Measurements from ENCODE around the gene ZFPM1. TPM values are rescaled to one million over a fixed set of nuclear protein-coding genes. Genes with fewer than 3 reads are reported as not detected.

Gene ZFPM1
- total and polyA plus RNA-seq, 2 of the 8 experiments (the other 6 are each of a cell fraction or from before 2014, with no cell fraction given) = 0.74 to 4.8 TPM

- Histone ChIP-seq H2BK5ac (ENCODE audit: low read depth, low read length) (no peak overlapping the region), H4K5ac (ENCODE audit: insufficient read length, low read depth, low read length) (no peak overlapping the region), H2AK5ac (ENCODE audit: low read depth, low read length) (no peak overlapping the region), H3K79me1 (ENCODE audit: low read depth, low read length) (peaks cover 7% of the 10 kb centered on the region), H3K14ac (ENCODE audit: insufficient read length) (no peak overlapping the region), H3K4me1 (replicated peaks in 1 of 4; ENCODE audit: control insufficient read depth in 3 of 4, insufficient read depth in 4 of 4, low read length in 3 of 4) (peaks cover 4 to 26% (median 19%) of the 10 kb centered on the region in 4 experiments), H2AFZ (ENCODE audit: low read length) (no peak overlapping the region), H4K8ac (ENCODE audit: extremely low read depth, insufficient read depth, low read length) (no peak overlapping the region; the same call in 1 of the 2 replicates), H4K20me1 (replicated peaks in 1 of 2; ENCODE audit: control insufficient read depth in 1 of 2, insufficient read depth in 2 of 2, low read length in 2 of 2) (peaks cover 0 to 2% of the 10 kb centered on the region in 2 experiments), H4K91ac (replicated peaks; ENCODE audit: insufficient read length, low read length) (no peak overlapping the region), H3K79me2 (ENCODE audit: control insufficient read depth in 1 of 2, insufficient read depth in 2 of 2, low read length in 2 of 2) (no peaks in the 10 kb centered on the region), H3K56ac (replicated peaks; ENCODE audit: insufficient read length, low read depth, low read length) (no peak overlapping the region), H3K27me3 (replicated peaks in 1 of 4; ENCODE audit: control insufficient read depth in 3 of 4, extremely low read depth in 1 of 4, insufficient read depth in 3 of 4, low read length in 3 of 4) (no peaks in the 10 kb centered on the region), H3K23ac (ENCODE audit: insufficient read length) (no peak overlapping the region), H3K4me2 (ENCODE audit: insufficient read depth in 1 of 2, low read depth in 2 of 2, low read length in 2 of 2) (no peak overlapping the region), H3K18ac (ENCODE audit: extremely low read depth, low read length) (no peak overlapping the region), H3K4ac (replicated peaks; ENCODE audit: insufficient read length, low read depth, low read length) (no peak overlapping the region), H3K27ac (ENCODE audit: low read depth, low read length) (no peak overlapping the region), H2BK15ac (ENCODE audit: low read length) (no peak overlapping the region), H2BK12ac (ENCODE audit: low read depth, low read length) (no peak overlapping the region), H3K23me2 (ENCODE audit: low read depth, low read length) (no peaks in the 10 kb centered on the region; the same call in 1 of the 2 replicates), H2BK120ac (replicated peaks; ENCODE audit: low read depth, low read length) (no peak overlapping the region), H3K4me3 (ENCODE audit: extremely low read depth in 1 of 4, insufficient read depth in 2 of 4, low read depth in 3 of 4, low read length in 4 of 4) (no peak overlapping the region), H2BK20ac (ENCODE audit: low read length) (no peak overlapping the region), H3K36me3 (ENCODE audit: control insufficient read depth in 2 of 4, insufficient read depth in 4 of 4, low read length in 3 of 4) (no peaks in the 10 kb centered on the region), H3K9ac (replicated peaks in 1 of 4; ENCODE audit: extremely low read depth in 1 of 4, low read depth in 3 of 4, low read length in 3 of 4) (no peak overlapping the region), H3K9me3 (ENCODE audit: insufficient read depth in 2 of 2, low read depth in 1 of 2, low read length in 1 of 2) (no peaks in the 10 kb centered on the region)
- no peak for TF ChIP-seq HDAC2 (IDR thresholded peaks at IDR 0.05; ENCODE audit: borderline replicate concordance in 1 of 2, low read depth in 2 of 2, low read length in 2 of 2)
- TF ChIP-seq MAFK (IDR thresholded peaks at IDR 0.05; ENCODE audit: low read depth, low read length) = no peak
- FAIRE-seq (no peak), DNase-seq (ENCODE audit: low read depth in 1 of 2, low spot score in 2 of 2) (no peak)
- ChIA-PET CTCF (ENCODE audit: partially characterized antibody) (interaction anchor here (1.2 to 1.5 kb wide), 4 partner anchors 13 to 41 kb away, joined by 3 to 5 read pairs (median 4); no protein-coding TSS in a partner anchor), POLR2A (ENCODE audit: partially characterized antibody) (interaction anchor here (1.3 kb wide), 1 partner anchor 10 kb away, joined by 3 read pairs; no protein-coding TSS in a partner anchor)
- WGBS, 2 experiments (ENCODE audit: extremely low coverage in 1 of 2, insufficient coverage in 1 of 2, insufficient read length in 1 of 2, insufficient replicate concordance in 2 of 2, low coverage in 1 of 2, low lambda C conversion rate in 2 of 2, missing lambda C conversion rate in 1 of 2) = 88% methylated on average over 23 of the region's 25 CpGs; no CpG with 5 or more reads in 1 of the 2 experiments
Observed at GRCh38 chr16:88464447-88465318, 11.6 kb downstream of the ZFPM1 start.
